ENCODE data around the gene PPFIA2. TPM values are rescaled to one million over a fixed set of nuclear protein-coding genes. Genes with fewer than 3 reads are reported as not detected.
"Not testable (repeated sequence)": the region's sequence is repeated elsewhere in the genome, so short reads cannot be mapped to it uniquely, and the experiment has no call there.

PPFIA2 gene
- total RNA-seq, 4 donors from 2014 or later, result 0.37 to 8.9 (median 0.55) TPM; not detected in 1

- Histone ChIP-seq H3K4me1 (no peaks in the 10 kb centered on the region), H3K36me3 (no peaks in the 10 kb centered on the region), H3K27me3 (no peaks in the 10 kb centered on the region), H3K4me3 (no peak overlapping the region), H3K9me3 (no peaks in the 10 kb centered on the region), H3K27ac (no peak overlapping the region)
- no peak for DNase-seq
- WGBS, 2 donors (ENCODE audit: low coverage in 1 of 2), result 91 to 100% methylated on average over 3 of the region's 3 CpGs
- TF ChIP-seq POLR2A (IDR thresholded peaks at IDR 0.05) (no peak), POLR2AphosphoS5 (IDR thresholded peaks at IDR 0.05) (no peak), CTCF (IDR thresholded peaks at IDR 0.05) (no peak), EP300 (IDR thresholded peaks at IDR 0.05; ENCODE audit: low read depth) (no peak)
- in situ Hi-C loops (cut with MboI; ENCODE audit: low pct_ligation_motif_present in 1 of 4, low pct_unique_long_range_greater_than_20kb in 1 of 4, low sequenced_read_pairs in 3 of 4) (no loop called here), intact Hi-C loops (cut with DNase I; ENCODE audit: low total_unique reads) (no loop called here)
Measured at GRCh38 chr12:81216739-81217138, 542.4 kb downstream of the PPFIA2 start.

GRCh38 chr12:81212996-81213696 is 546.0 kb downstream of the PPFIA2 start:
- in situ Hi-C loops (cut with MboI; ENCODE audit: low pct_ligation_motif_present in 1 of 4, low pct_unique_long_range_greater_than_20kb in 1 of 4, low sequenced_read_pairs in 3 of 4) (no loop called here), intact Hi-C loops (cut with DNase I; ENCODE audit: low total_unique reads) (no loop called here)
- Histone ChIP-seq H3K9me3 (no peaks in the 10 kb centered on the region), H3K4me1 (peaks cover 13 to 20% (median 15%) of the 10 kb centered on the region in 4 donors), H3K4me3 (no peak overlapping the region), H3K27me3 (no peaks in the 10 kb centered on the region), H3K27ac (no peak overlapping the region), H3K36me3 (no peaks in the 10 kb centered on the region)
- no peak for TF ChIP-seq POLR2AphosphoS5 (IDR thresholded peaks at IDR 0.05)
- no peak for TF ChIP-seq POLR2A (IDR thresholded peaks at IDR 0.05)
- TF ChIP-seq EP300 (IDR thresholded peaks at IDR 0.05; ENCODE audit: low read depth), result no peak
- no peak for TF ChIP-seq CTCF (IDR thresholded peaks at IDR 0.05)
- 58 to 59% methylated on average over 4 of the region's 4 CpGs for WGBS, 2 donors (ENCODE audit: low coverage in 1 of 2)
- no peak for DNase-seq

DNA sequence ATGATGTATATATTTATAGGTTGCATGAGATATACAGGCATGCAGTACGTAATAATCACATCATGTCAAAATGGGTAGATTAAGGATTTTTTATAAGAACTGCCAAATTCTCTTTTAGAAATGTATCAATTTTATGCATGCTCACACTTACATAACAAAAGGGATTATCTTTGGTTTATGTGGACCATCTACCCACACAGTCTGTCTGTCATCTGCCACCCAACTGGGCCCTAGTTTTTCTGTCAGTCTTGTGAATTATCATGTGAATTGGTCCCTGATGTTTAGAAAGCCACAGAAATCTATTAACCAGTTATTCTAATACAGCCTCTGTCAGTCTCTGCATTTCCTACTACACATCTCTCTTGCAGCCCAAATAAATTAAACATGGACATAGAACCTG is 547.8 kb downstream of the PPFIA2 start:
- WGBS, 2 donors (ENCODE audit: low coverage in 1 of 2), result 87 to 89% methylated on average over 1 of the region's 1 CpG
- in situ Hi-C loops (cut with MboI; ENCODE audit: low pct_ligation_motif_present in 1 of 4, low pct_unique_long_range_greater_than_20kb in 1 of 4, low sequenced_read_pairs in 3 of 4), result no loop called here

DNA sequence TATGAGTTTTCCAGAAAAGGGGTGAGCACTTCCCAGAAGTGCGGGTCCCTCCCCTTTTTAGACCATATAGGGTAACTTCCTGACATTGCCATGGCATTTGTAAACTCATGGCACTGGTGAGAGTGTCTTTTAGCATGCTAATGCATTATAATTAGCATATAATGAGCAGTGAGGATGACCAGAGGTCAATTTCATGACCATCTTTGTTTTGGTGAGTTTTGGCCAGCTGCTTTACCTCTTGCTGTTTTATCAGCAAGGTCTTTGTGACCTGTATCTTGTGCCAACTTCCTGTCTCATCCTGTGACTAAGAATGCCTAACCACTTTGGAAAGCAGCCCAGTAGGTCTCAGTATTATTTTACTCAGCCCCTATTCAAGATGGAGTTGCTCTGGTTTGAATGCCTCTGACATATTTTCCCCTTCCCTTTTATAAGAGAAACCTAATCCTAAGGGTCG is 549.4 kb downstream of the PPFIA2 start:
- peaks cover 15 to 37% (median 20%) of the 10 kb centered on the region in 4 donors for H3K4me1 ChIP-seq
- 60 to 69% methylated on average over 1 to 2 of the region's 2 CpGs for WGBS, 2 donors (ENCODE audit: low coverage in 1 of 2)
- H3K27me3 ChIP-seq; H3K4me3 ChIP-seq; H3K36me3 ChIP-seq; intact Hi-C loops (cut with DNase I; ENCODE audit: low total_unique reads); DNase-seq; in situ Hi-C loops (cut with MboI; ENCODE audit: low pct_ligation_motif_present in 1 of 4, low pct_unique_long_range_greater_than_20kb in 1 of 4, low sequenced_read_pairs in 3 of 4); H3K9me3 ChIP-seq: not testable (repeated sequence)
- H3K27ac ChIP-seq, result peak overlapping the region in 3 of 4 donors; percentile 29 to 64 (median 31)

More for the DNA sequence above, 547.8 kb downstream of the PPFIA2 start:
- intact Hi-C loops (cut with DNase I; ENCODE audit: low total_unique reads), result no loop called here
- TF ChIP-seq POLR2A (IDR thresholded peaks at IDR 0.05) (no peak), EP300 (IDR thresholded peaks at IDR 0.05; ENCODE audit: low read depth) (no peak), CTCF (IDR thresholded peaks at IDR 0.05) (no peak), POLR2AphosphoS5 (IDR thresholded peaks at IDR 0.05) (no peak)
- no peaks in the 10 kb centered on the region for H3K27me3 ChIP-seq
- peaks cover 13 to 26% (median 16%) of the 10 kb centered on the region in 4 donors for H3K4me1 ChIP-seq
- H3K4me3 ChIP-seq, result no peak overlapping the region
- no peak for DNase-seq
- no peak overlapping the region for H3K27ac ChIP-seq
- no peaks in the 10 kb centered on the region for H3K36me3 ChIP-seq
- H3K9me3 ChIP-seq, result no peaks in the 10 kb centered on the region

DNA sequence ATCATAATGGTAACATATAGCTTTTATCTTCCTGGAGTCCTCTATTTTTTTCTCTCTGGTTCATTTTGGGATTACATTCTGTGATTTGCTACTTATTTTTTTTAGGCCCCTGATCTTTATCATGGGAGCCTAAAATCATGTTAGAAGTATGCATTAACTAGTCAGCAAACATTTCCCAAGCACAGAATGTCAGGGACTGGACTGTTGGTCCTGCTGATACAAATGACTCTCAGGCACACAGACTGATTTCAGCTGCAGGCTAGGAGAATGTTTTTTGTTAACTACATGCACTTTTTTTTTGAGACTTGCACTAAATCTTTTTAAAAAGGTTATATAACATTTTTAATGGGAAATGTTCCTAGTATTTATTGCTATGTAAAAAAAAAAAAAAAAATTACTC is 550.1 kb downstream of the PPFIA2 start:
- H3K9me3 ChIP-seq, result no peaks in the 10 kb centered on the region
- H3K4me1 ChIP-seq, result peaks cover 15 to 40% (median 20%) of the 10 kb centered on the region in 4 donors
- intact Hi-C loops (cut with DNase I; ENCODE audit: low total_unique reads) (no loop called here), in situ Hi-C loops (cut with MboI; ENCODE audit: low pct_ligation_motif_present in 1 of 4, low pct_unique_long_range_greater_than_20kb in 1 of 4, low sequenced_read_pairs in 3 of 4) (no loop called here)
- H3K27me3 ChIP-seq, result no peaks in the 10 kb centered on the region
- H3K36me3 ChIP-seq, result no peaks in the 10 kb centered on the region
- DNase-seq, result no peak
- H3K4me3 ChIP-seq, result no peak overlapping the region
- TF ChIP-seq POLR2AphosphoS5 (IDR thresholded peaks at IDR 0.05), result peak in 1 of 3 donors; percentile 37
- TF ChIP-seq CTCF (IDR thresholded peaks at IDR 0.05), result no peak
- H3K27ac ChIP-seq, result peak overlapping the region in 1 of 4 donors; percentile 64
